ENCODE results near the gene CPT2.

The CPT2 gene

DNA sequence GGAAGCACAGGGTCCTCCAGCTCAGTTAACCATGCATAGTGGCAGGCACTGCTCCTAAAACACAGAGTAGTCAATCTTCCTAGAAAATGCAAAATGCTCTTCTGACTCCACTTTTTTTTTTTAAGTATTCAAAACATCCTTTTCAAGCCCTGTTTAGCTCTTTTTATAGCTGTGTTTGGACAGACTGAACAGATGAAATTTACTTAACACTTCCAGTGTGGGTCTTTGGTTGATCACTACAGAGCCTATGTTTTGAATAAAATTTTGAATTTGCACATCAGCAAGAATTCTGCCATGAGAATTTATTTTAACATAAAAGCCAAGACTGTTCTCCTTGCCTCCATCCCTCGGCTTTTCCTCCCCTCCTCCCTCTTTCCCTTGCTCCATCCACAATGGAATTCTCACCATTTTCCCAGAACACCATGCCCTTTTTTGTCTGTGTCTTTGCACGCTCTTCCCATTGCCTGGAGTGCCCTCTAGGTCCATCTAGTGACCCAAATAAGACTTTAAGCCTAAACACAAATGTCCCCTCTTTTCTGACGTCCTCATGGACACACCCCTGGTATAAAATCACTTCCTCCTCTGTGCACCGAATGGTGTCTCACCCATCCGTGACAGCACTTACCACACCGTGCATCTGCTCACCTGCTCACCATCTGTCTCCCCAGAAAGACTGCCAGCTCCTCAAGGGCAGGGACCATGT, 24.0 kb upstream of the CPT2 start:
- no peak for TF ChIP-seq GATA2 (IDR thresholded peaks at IDR 0.05; ENCODE audit: low read depth, low read length)
- no peak for TF ChIP-seq GATA3 (IDR thresholded peaks at IDR 0.05; ENCODE audit: low read depth, low read length)

DNA sequence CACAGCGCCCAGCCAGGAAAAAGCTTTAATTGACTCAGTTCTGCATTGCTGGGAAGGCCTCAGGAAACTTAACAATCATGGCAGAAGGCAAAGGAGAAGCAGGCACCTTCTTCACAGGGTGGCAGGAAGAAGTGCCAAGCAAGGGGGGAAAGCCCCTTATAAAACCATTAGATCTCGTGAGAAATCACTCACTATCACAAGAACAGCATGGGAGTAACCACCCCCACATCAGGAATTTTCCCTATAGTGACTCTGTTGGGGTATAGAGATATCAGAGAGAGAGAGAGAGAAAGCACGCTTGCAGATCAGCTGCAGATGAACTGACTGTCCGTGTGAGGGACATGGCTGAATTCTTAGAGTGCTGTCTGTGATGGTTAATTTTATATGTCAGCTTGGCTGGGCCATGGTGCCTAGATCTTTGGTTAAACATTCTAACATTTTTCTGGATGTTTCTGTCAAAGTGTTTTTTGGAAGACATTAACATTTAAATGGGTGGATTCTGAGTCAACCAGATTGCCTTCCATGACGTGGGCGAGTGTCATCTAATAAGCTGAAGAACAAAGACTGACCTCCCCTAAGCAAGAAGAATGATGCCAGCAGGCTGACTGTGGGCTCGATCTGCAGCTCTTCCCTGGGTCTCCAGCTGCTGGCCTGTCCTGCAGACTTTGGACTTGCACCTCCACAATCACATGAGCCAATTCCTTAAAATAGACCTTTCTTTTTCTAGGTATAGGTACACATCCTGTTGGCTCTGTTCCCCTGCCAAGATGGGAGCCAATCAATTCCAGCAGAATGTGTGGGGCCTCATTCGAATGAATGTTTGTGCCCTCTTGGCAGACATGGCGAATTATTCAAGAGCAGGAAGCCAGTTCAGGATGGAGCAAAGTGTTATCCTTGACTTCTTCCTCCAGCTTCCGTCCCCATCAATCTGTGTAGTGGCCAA, 21.4 kb upstream of the CPT2 start:
- TF ChIP-seq GATA2 (IDR thresholded peaks at IDR 0.05; ENCODE audit: low read depth, low read length) = no peak
- TF ChIP-seq GATA3 (IDR thresholded peaks at IDR 0.05; ENCODE audit: low read depth, low read length) = no peak

DNA sequence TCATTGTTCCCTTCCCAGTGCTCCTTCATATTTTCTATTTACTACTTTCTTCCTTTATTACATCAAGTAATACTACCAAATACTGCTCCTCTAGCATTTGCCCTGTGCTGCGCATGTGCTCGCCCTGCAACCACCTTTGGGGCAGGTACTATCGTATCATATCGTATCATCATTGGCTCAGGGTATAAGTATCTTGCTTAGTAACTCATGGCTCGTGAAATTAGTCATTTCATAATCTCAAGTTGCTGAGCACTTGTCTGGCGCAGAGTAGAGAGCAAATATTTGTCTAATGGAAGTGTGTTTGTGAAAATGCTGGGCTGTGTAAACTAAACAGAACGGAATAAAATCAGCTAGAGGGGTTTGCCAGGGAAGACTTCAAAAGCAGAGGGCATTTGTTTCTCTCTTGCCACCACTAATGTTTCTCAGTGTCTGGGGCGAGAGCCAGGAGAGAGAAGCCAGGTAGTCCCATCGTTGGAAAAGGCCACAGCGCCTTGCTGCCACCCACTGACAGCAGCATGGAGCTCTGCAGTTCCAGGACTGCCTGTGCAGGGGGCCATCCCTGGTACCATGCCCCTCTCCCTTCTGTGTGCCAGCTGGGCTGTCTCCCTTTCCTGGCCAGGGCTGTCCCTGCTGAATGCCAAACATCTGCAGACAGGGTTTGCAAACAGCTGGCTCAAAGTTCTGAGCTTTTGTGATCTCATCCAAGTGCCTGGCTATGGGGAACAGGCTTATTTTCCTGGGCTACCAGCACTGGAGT, 20.0 kb upstream of the CPT2 start:
- TF ChIP-seq GATA2 (IDR thresholded peaks at IDR 0.05; ENCODE audit: low read depth, low read length) (no peak), GATA3 (IDR thresholded peaks at IDR 0.05; ENCODE audit: low read depth, low read length) (no peak)

GRCh38 chr1:53180226-53180625, 16.4 kb upstream of the CPT2 start:
- no peak for TF ChIP-seq GATA2 (IDR thresholded peaks at IDR 0.05; ENCODE audit: low read depth, low read length)
- TF ChIP-seq GATA3 (IDR thresholded peaks at IDR 0.05; ENCODE audit: low read depth, low read length) = no peak

GRCh38 chr1:53180951-53181350, 15.7 kb upstream of the CPT2 start:
- TF ChIP-seq GATA3 (IDR thresholded peaks at IDR 0.05; ENCODE audit: low read depth, low read length) (no peak), GATA2 (IDR thresholded peaks at IDR 0.05; ENCODE audit: low read depth, low read length) (no peak)

- TF ChIP-seq GATA3 (IDR thresholded peaks at IDR 0.05; ENCODE audit: low read depth, low read length) = no peak
- no peak for TF ChIP-seq GATA2 (IDR thresholded peaks at IDR 0.05; ENCODE audit: low read depth, low read length)
These were observed 14.5 kb upstream of the CPT2 start for GRCh38 chr1:53182111-53182593.

DNA sequence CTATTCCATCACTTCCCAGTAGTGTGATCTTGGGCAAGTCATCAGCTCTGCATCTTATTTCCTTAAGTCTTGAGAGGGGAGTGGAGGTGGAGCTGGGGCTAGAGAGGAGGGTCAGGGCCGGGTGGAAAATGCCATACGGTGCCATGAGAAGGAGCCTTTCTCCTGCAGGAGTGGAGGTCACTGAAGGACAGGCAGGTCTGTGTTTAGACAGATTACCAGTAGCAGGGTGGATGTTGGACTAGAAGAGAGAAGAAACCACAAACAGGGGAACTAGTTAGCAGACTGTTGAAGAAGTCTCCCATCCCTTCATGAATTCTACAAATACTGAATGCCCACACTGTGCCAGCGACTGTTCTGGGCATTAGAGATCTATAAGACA, 13.9 kb upstream of the CPT2 start:
- no peak for TF ChIP-seq GATA3 (IDR thresholded peaks at IDR 0.05; ENCODE audit: low read depth, low read length)
- no peak for TF ChIP-seq GATA2 (IDR thresholded peaks at IDR 0.05; ENCODE audit: low read depth, low read length)

- no peak for TF ChIP-seq GATA2 (IDR thresholded peaks at IDR 0.05; ENCODE audit: low read depth, low read length)
- TF ChIP-seq GATA3 (IDR thresholded peaks at IDR 0.05; ENCODE audit: low read depth, low read length) = no peak
These were observed 13.3 kb upstream of the CPT2 start for GRCh38 chr1:53183095-53183990.

- no peak for TF ChIP-seq GATA2 (IDR thresholded peaks at IDR 0.05; ENCODE audit: low read depth, low read length)
- TF ChIP-seq GATA3 (IDR thresholded peaks at IDR 0.05; ENCODE audit: low read depth, low read length) = no peak
These were observed 10.1 kb upstream of the CPT2 start for GRCh38 chr1:53186533-53186932.

DNA sequence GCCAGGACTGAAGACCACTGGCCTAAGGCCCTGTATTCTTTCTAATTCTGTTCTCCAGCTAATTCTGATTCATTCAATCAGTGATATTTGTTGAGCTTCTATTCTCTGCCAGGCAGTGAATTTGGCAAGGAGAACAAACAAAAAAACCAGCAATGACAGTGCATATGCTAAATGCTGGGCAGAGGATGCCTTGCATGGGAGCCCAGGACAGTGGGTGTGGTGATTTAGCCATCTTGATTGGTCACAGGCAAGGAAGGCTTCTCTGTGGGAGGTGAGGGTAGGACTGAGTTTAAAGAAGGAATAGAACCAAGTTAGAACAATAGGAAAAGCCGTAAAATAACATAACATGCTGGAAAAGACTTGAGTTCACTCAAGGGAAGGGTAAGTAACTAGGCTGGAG, 9.2 kb upstream of the CPT2 start:
- TF ChIP-seq GATA2 (IDR thresholded peaks at IDR 0.05; ENCODE audit: low read depth, low read length) = no peak
- TF ChIP-seq GATA3 (IDR thresholded peaks at IDR 0.05; ENCODE audit: low read depth, low read length) = no peak

DNA sequence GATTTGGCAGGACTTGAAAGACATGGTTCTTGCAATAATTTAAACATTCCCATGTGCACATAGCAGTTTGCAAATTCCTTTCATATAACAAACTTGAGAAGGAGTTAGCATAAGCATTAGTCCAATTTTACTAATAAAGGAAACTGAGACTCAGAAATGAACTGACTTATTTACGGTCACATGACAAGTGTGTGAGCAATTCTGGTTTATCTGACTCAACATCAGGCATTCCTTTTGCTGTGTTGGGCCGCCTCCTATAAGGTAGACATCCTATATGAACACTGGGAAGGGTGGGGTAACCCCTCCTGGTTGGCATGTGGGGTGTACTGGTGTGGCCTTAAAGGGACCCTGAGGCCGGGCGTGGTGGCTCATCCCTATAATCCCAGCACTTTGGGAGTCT, 8.5 kb upstream of the CPT2 start:
- TF ChIP-seq GATA3 (IDR thresholded peaks at IDR 0.05; ENCODE audit: low read depth, low read length) (no peak), GATA2 (IDR thresholded peaks at IDR 0.05; ENCODE audit: low read depth, low read length) (no peak)

DNA sequence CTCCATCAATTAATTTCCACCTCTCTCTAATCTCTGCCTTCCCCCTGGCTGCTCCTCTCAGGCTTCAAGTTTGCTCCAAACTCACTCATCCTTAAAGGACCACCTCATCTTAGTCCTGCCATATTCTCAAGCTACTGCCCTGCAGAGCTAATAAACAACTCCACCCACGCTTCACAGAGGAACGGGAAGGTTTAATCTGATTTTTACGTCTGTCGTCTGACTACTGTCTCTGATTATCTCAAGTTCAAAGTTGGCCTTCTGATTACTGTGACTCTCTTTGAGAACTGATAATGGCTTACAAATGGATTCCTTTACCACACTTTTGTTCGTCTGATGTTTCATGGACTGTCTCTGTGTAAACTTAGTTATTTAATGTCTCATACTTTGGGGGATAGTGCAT, 7.6 kb upstream of the CPT2 start:
- TF ChIP-seq GATA2 (IDR thresholded peaks at IDR 0.05; ENCODE audit: low read depth, low read length) = no peak
- TF ChIP-seq GATA3 (IDR thresholded peaks at IDR 0.05; ENCODE audit: low read depth, low read length) = no peak

DNA sequence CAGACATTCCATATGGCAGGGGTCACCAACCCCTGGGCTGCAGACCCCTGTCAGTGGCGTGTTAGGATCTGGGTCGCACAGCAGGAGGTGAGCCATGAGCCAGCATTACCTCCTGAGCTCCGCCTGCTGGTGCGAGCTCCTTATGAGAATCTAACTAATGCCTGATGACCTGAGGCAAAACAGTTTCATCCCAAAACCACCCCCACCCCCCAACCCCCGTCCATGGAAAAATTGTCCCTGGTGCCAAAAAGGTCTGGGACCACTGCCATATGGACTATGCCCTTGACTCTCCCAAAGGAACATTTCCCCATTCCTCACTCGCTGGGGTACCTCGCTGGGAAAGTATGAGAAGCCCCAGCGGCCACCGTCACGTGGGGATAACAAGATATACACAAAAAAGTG, 6.4 kb upstream of the CPT2 start:
- no peak for TF ChIP-seq GATA3 (IDR thresholded peaks at IDR 0.05; ENCODE audit: low read depth, low read length)
- no peak for TF ChIP-seq GATA2 (IDR thresholded peaks at IDR 0.05; ENCODE audit: low read depth, low read length)

All from SH-SY5Y (cell line).